Measurements from ENCODE around the gene TMEM272. TPM values are rescaled to one million over a fixed set of nuclear protein-coding genes. Genes with fewer than 3 reads are reported as not detected.

TMEM272 gene
- total and polyA plus RNA-seq, 2 experiments from 2014 or later: not detected

GRCh38 chr13:51861723-51862300, 16.8 kb upstream of the TMEM272 start, which contains the start of gene CCDC70:
CCDC70 (plus strand) TSS chr13:51861969; CDS start chr13:51865412, 3,443 bp downstream.
- WGBS, 2 experiments (ENCODE audit: low coverage in 1 of 2, low lambda C conversion rate in 2 of 2, missing lambda C conversion rate in 2 of 2): 74 to 77% methylated on average over 5 of the region's 5 CpGs
- H3K9me3 ChIP-seq (ENCODE audit: low read depth): no peaks in the 10 kb centered on the region

GRCh38 chr13:51858433-51859247, 13.7 kb upstream of the TMEM272 start:
- H3K9ac ChIP-seq: no peak overlapping the region
- H3K9me2 ChIP-seq (ENCODE audit: insufficient read depth): no peaks in the 10 kb centered on the region; the same call in 1 of the 2 replicates
- no peak overlapping the region for H3K27ac ChIP-seq
- DNase-seq: no peak
- H3K9me3 ChIP-seq (ENCODE audit: low read depth): no peaks in the 10 kb centered on the region
- no peak overlapping the region for H3K4me3 ChIP-seq
- WGBS, 2 experiments (ENCODE audit: low coverage in 1 of 2, low lambda C conversion rate in 2 of 2, missing lambda C conversion rate in 2 of 2): 29 to 31% methylated on average over 11 of the region's 11 CpGs
- no peaks in the 10 kb centered on the region for H3K36me3 ChIP-seq (ENCODE audit: low read depth)
- H3F3A ChIP-seq (ENCODE audit: insufficient read depth): no peaks in the 10 kb centered on the region
- H3K4me1 ChIP-seq (ENCODE audit: insufficient read depth): no peaks in the 10 kb centered on the region
- H3K27me3 ChIP-seq (replicated peaks; ENCODE audit: insufficient read depth): peaks cover 22% of the 10 kb centered on the region
- H4K20me1 ChIP-seq (ENCODE audit: insufficient read depth): no peaks in the 10 kb centered on the region
- in situ Hi-C loops (cut with MboI): no loop called here
- TF ChIP-seq EZH2phosphoT487 (IDR thresholded peaks at IDR 0.05; ENCODE audit: insufficient read depth, low read depth): no peak
- no peak for TF ChIP-seq EZH2 (IDR thresholded peaks at IDR 0.05; ENCODE audit: insufficient read depth, poor library complexity, severe bottlenecking)
- no peaks in the 10 kb centered on the region for H3K79me2 ChIP-seq (ENCODE audit: insufficient read depth)
- H3K4me2 ChIP-seq (ENCODE audit: unreplicated experiment): no peak overlapping the region
- no peak overlapping the region for H2AFZ ChIP-seq

More at GRCh38 chr13:51861723-51862300, 16.8 kb upstream of the TMEM272 start, which contains the start of gene CCDC70:
- Histone ChIP-seq H3K27ac (no peak within 1 kb of the TSS), H3K79me2 (ENCODE audit: insufficient read depth) (no peaks in the 10 kb centered on the region), H3K9ac (no peak within 1 kb of the TSS), H2AFZ (no peak within 1 kb of the TSS), H3K27me3 (replicated peaks; ENCODE audit: insufficient read depth) (peaks cover 16% of the 10 kb centered on the region; the same call in 1 of the 2 replicates), H4K20me1 (ENCODE audit: insufficient read depth) (no peaks in the 10 kb centered on the region), H3K9me2 (ENCODE audit: insufficient read depth) (no peaks in the 10 kb centered on the region), H3K36me3 (ENCODE audit: low read depth) (no peaks in the 10 kb centered on the region), H3K4me3 (no peak within 1 kb of the TSS), H3F3A (ENCODE audit: insufficient read depth) (no peaks in the 10 kb centered on the region), H3K4me2 (ENCODE audit: unreplicated experiment) (no peak within 1 kb of the TSS), H3K4me1 (ENCODE audit: insufficient read depth) (no peaks in the 10 kb centered on the region)
- in situ Hi-C loops (cut with MboI): no loop called here
- TF ChIP-seq EZH2 (IDR thresholded peaks at IDR 0.05; ENCODE audit: insufficient read depth, poor library complexity, severe bottlenecking) (no peak), EZH2phosphoT487 (IDR thresholded peaks at IDR 0.05; ENCODE audit: insufficient read depth, low read depth) (no peak)
- DNase-seq: peak; percentile 10

GRCh38 chr13:51856998-51857397, 12.0 kb upstream of the TMEM272 start:
- WGBS, 2 experiments (ENCODE audit: low coverage in 1 of 2, low lambda C conversion rate in 2 of 2, missing lambda C conversion rate in 2 of 2): 74 to 94% methylated on average over 1 of the region's 1 CpG
- H3K9me2 ChIP-seq (ENCODE audit: insufficient read depth): no peaks in the 10 kb centered on the region; the same call in 1 of the 2 replicates
- no peaks in the 10 kb centered on the region for H3K79me2 ChIP-seq (ENCODE audit: insufficient read depth)
- H3K9ac ChIP-seq: no peak overlapping the region
- H2AFZ ChIP-seq: no peak overlapping the region
- no peaks in the 10 kb centered on the region for H3F3A ChIP-seq (ENCODE audit: insufficient read depth)
- no peak for DNase-seq
- H3K27ac ChIP-seq: no peak overlapping the region
- H3K4me1 ChIP-seq (ENCODE audit: insufficient read depth): no peaks in the 10 kb centered on the region
- in situ Hi-C loops (cut with MboI): no loop called here
- no peaks in the 10 kb centered on the region for H4K20me1 ChIP-seq (ENCODE audit: insufficient read depth)
- no peaks in the 10 kb centered on the region for H3K9me3 ChIP-seq (ENCODE audit: low read depth)
- TF ChIP-seq EZH2phosphoT487 (IDR thresholded peaks at IDR 0.05; ENCODE audit: insufficient read depth, low read depth): no peak
- H3K27me3 ChIP-seq (replicated peaks; ENCODE audit: insufficient read depth): peaks cover 25% of the 10 kb centered on the region
- no peak overlapping the region for H3K4me3 ChIP-seq
- no peak overlapping the region for H3K4me2 ChIP-seq (ENCODE audit: unreplicated experiment)
- no peaks in the 10 kb centered on the region for H3K36me3 ChIP-seq (ENCODE audit: low read depth)

- H2AFZ ChIP-seq: no peak overlapping the region
- no peak overlapping the region for H3K4me2 ChIP-seq (ENCODE audit: unreplicated experiment)
- no peak overlapping the region for H3K9ac ChIP-seq
- no peak overlapping the region for H3K4me3 ChIP-seq
- no peaks in the 10 kb centered on the region for H3K9me3 ChIP-seq (ENCODE audit: low read depth)
- H3K27ac ChIP-seq: no peak overlapping the region
- H3F3A ChIP-seq (ENCODE audit: insufficient read depth): no peaks in the 10 kb centered on the region
- H3K36me3 ChIP-seq (ENCODE audit: low read depth): no peaks in the 10 kb centered on the region
- no peaks in the 10 kb centered on the region for H3K79me2 ChIP-seq (ENCODE audit: insufficient read depth)
- DNase-seq: no peak
- H4K20me1 ChIP-seq (ENCODE audit: insufficient read depth): no peaks in the 10 kb centered on the region
- TF ChIP-seq EZH2phosphoT487 (IDR thresholded peaks at IDR 0.05; ENCODE audit: insufficient read depth, low read depth) (no peak), EZH2 (IDR thresholded peaks at IDR 0.05; ENCODE audit: insufficient read depth, poor library complexity, severe bottlenecking) (no peak)
- H3K4me1 ChIP-seq (ENCODE audit: insufficient read depth): no peaks in the 10 kb centered on the region
- H3K9me2 ChIP-seq (ENCODE audit: insufficient read depth): no peaks in the 10 kb centered on the region; the same call in 1 of the 2 replicates
- in situ Hi-C loops (cut with MboI): no loop called here
- H3K27me3 ChIP-seq (replicated peaks; ENCODE audit: insufficient read depth): peaks cover 25% of the 10 kb centered on the region
- 85 to 91% methylated on average over 1 of the region's 1 CpG for WGBS, 2 experiments (ENCODE audit: low coverage in 1 of 2, low lambda C conversion rate in 2 of 2, missing lambda C conversion rate in 2 of 2)
Observed at GRCh38 chr13:51856027-51856736, 11.2 kb upstream of the TMEM272 start.
